Brain microvascular endothelial cell (primary cell): ENCODE results near the gene BCAT1.

Source experiments
- DNase-seq: peaks from one replicate; pipeline ENCODE4 v3.0.0-alpha.2; 2020
- H3K27ac ChIP-seq: fragments of 250-450 bp; sonication (Bioruptor Pico); 2 replicates; pipeline ENCODE4 v1.5.1; 2020; ENCODE audit warnings: mild to moderate bottlenecking, moderate library complexity
- H3K27me3 ChIP-seq: fragments of 250-450 bp; sonication (Bioruptor Pico); replicated peaks from 2 replicates; pipeline ENCODE4 v1.5.1; 2020; ENCODE audit warnings: mild to moderate bottlenecking
- H3K36me3 ChIP-seq: fragments of 250-450 bp; sonication (Bioruptor Pico); replicated peaks from 2 replicates; pipeline ENCODE4 v1.5.1; 2020; ENCODE audit warnings: mild to moderate bottlenecking
- H3K4me3 ChIP-seq: 2 replicates; pipeline ENCODE4 v1.5.1; 2011; ENCODE audit warnings: low read depth, mild to moderate bottlenecking, control low read depth, low read length, moderate library complexity
- CTCF ChIP-seq: IDR thresholded peaks from 2 replicates; pipeline ENCODE4 v1.5.1; 2011; ENCODE audit warnings: low read depth, mild to moderate bottlenecking, moderate library complexity, low read length, control low read depth, inconsistent platforms; ENCODE audit errors: missing control alignments
- in situ Hi-C: cut with HindIII; loops from 2 replicates; pipeline ENCODE4 v1.10.0; 2017; ENCODE audit warnings: low sequenced_read_pairs, low pct_ligation_motif_present

BCAT1 gene

GRCh38 chr12:24888813-24889212 is 60.1 kb downstream of the BCAT1 start:
- no peak for DNase-seq
- in situ Hi-C loops, result no loop called here
- no peak overlapping the region for H3K27ac ChIP-seq
- no peak for TF ChIP-seq CTCF
- H3K27me3 ChIP-seq, result no peaks in the 10 kb centered on the region
- H3K4me3 ChIP-seq, result no peak overlapping the region
- H3K36me3 ChIP-seq, result peaks cover 9% of the 10 kb centered on the region

- Histone ChIP-seq H3K27me3 (no peaks in the 10 kb centered on the region), H3K36me3 (no peaks in the 10 kb centered on the region), H3K27ac (no peak overlapping the region), H3K4me3 (no peak overlapping the region)
- no peak for DNase-seq
- in situ Hi-C loops, result no loop called here
- TF ChIP-seq CTCF, result no peak
Measured at GRCh38 chr12:24884911-24885310, 64.0 kb downstream of the BCAT1 start.

DNA sequence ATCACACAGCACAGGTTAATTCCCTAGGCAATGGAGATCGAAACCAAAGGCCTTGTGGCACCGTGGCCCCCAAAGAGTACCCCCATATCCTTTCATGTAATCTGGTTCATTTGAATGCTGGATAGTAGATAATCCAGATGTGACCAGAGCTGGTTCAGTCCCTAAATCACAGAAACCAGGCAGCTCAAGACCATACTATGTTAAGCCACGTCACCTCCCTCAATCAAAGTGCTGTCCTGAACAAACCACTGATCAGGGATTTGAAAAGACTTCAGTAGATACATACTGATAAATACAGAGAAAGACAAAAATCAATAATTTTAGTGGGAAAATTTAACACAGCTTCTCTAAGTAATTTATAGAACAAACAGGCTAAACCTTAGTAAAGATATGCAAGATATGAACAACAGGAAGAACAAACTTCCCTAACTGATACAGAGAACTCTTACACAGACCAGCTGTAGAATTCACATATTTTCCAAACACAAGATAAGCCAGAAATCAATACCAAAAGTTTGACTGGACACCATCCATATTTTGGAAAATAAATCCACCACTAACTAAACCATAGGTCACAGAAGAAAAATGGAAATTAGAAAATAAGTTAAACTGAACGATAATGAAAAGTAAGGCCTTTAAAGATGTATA is 67.1 kb downstream of the BCAT1 start:
- in situ Hi-C loops, result no loop called here
- no peak overlapping the region for H3K4me3 ChIP-seq
- no peaks in the 10 kb centered on the region for H3K27me3 ChIP-seq
- no peak overlapping the region for H3K27ac ChIP-seq
- peaks cover 11% of the 10 kb centered on the region for H3K36me3 ChIP-seq
- no peak for DNase-seq
- TF ChIP-seq CTCF, result no peak

- TF ChIP-seq CTCF, result no peak
- Histone ChIP-seq H3K27ac (no peak overlapping the region), H3K4me3 (no peak overlapping the region), H3K36me3 (peaks cover 11% of the 10 kb centered on the region), H3K27me3 (no peaks in the 10 kb centered on the region)
- no peak for DNase-seq
- in situ Hi-C loops, result no loop called here
Measured at GRCh38 chr12:24881227-24881626, 67.7 kb downstream of the BCAT1 start.

DNA sequence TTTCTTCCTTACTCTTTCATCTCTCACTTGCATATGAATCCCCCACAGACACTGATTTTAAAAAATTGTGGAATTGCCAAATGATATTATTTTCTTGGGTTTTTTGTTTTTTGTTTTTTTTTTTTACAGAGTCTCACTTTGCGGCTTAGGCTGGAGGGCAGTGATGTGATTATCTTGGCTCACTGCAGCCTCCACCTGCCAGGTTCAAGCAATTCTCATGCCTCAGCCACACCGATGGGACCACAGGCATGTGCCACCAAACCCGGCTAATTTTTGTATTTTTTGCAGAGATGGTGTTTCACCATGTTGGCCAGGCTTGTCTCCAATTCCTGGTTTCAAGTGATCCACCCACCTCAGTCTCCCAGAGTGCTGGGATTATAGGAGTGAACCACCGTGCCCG is 68.2 kb downstream of the BCAT1 start:
- Histone ChIP-seq H3K36me3 (peaks cover 12% of the 10 kb centered on the region), H3K4me3 (no peak overlapping the region), H3K27ac (no peak overlapping the region), H3K27me3 (no peaks in the 10 kb centered on the region)
- TF ChIP-seq CTCF, result no peak
- in situ Hi-C loops, result no loop called here
- DNase-seq, result no peak

DNA sequence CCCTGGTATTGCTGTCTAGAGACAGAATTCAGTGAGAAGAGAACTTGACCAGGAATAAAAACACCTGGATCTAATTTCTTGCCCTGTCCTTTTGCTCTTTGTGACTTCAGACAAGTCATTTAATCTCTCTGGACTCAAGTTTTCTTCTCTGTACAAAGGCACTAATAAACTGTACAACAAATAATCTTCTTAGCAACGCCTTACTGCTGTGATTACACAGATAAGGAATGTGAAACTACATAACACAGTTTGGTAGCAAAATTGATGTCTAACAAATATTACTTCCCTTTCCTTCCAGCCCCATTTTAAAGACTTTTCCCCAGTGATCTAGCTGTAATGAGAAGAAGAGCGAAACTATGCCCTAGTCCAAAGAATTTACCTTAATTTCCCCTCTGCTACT is 69.3 kb downstream of the BCAT1 start:
- in situ Hi-C loops, result no loop called here
- Histone ChIP-seq H3K27ac (no peak overlapping the region), H3K27me3 (no peaks in the 10 kb centered on the region), H3K36me3 (peaks cover 17% of the 10 kb centered on the region), H3K4me3 (no peak overlapping the region)
- no peak for TF ChIP-seq CTCF
- DNase-seq, result no peak
